HepG2 (cell line): ENCODE results near the gene APOC4. TPM values are rescaled to one million over a fixed set of nuclear protein-coding genes. Genes with fewer than 3 reads are reported as not detected.

Source experiments
- BRCA1 ChIP-seq: sonication (generic); formaldehyde crosslinking; IDR thresholded peaks from 2 replicates; pipeline ENCODE4 v1.4.0; 2020; ENCODE audit warnings: missing genetic modification reagents
- DMAP1 ChIP-seq: IDR thresholded peaks from 2 replicates; pipeline ENCODE4 v1.6.1; 2016
- ELF3 ChIP-seq: IDR thresholded peaks from 2 replicates; pipeline ENCODE4 v1.6.1; 2016; ENCODE audit warnings: missing genetic modification reagents, missing compliant biosample characterization
- ERF ChIP-seq: IDR thresholded peaks from 2 replicates; pipeline ENCODE4 v1.6.1; 2018; ENCODE audit warnings: missing biosample characterization, missing genetic modification reagents
- HDAC1 ChIP-seq: sonication (generic); formaldehyde crosslinking; IDR thresholded peaks from 2 replicates; pipeline ENCODE4 v1.5.1; 2020; ENCODE audit warnings: mild to moderate bottlenecking, missing genetic modification reagents
- IRF2 ChIP-seq: IDR thresholded peaks from 2 replicates; pipeline ENCODE4 v1.6.1; 2018; ENCODE audit warnings: missing genetic modification reagents, missing compliant biosample characterization
- IRX3 ChIP-seq: sonication (generic); formaldehyde crosslinking; IDR thresholded peaks from 2 replicates; pipeline ENCODE4 v1.8.1; 2023; ENCODE audit warnings: mild to moderate bottlenecking, low read depth, missing genetic modification reagents, borderline replicate concordance
- KDM2A ChIP-seq: sonication (generic); formaldehyde crosslinking; IDR thresholded peaks from 2 replicates; pipeline ENCODE4 v1.4.0; 2020; ENCODE audit warnings: low read depth, missing genetic modification reagents, borderline replicate concordance
- KLF9 ChIP-seq: IDR thresholded peaks from 2 replicates; pipeline ENCODE4 v1.6.1; 2016; ENCODE audit warnings: low read depth
- MED13 ChIP-seq: sonication (generic); formaldehyde crosslinking; IDR thresholded peaks from 2 replicates; pipeline ENCODE4 v1.5.0; 2020; ENCODE audit warnings: missing genetic modification reagents
- NCOA2 ChIP-seq: sonication (generic); formaldehyde crosslinking; IDR thresholded peaks from 2 replicates; pipeline ENCODE4 v1.8.0; 2022; ENCODE audit warnings: inconsistent platforms
- NR2C2 ChIP-seq: sonication (generic); formaldehyde crosslinking; IDR thresholded peaks from 2 replicates; pipeline ENCODE4 v1.4.0; 2020; ENCODE audit warnings: missing genetic modification reagents, mild to moderate bottlenecking, moderate library complexity, borderline replicate concordance
- ZBTB20 ChIP-seq: sonication (generic); formaldehyde crosslinking; IDR thresholded peaks from 2 replicates; pipeline ENCODE4 v1.8.1; 2023; ENCODE audit warnings: missing genetic modification reagents, low read depth, mild to moderate bottlenecking, borderline replicate concordance
- ZKSCAN1 ChIP-seq: fragments of 150-350 bp; IDR thresholded peaks from 2 replicates; pipeline ENCODE4 v1.6.1; 2014; ENCODE audit warnings: low read length
- ZNF530 ChIP-seq: sonication (generic); formaldehyde crosslinking; IDR thresholded peaks from 2 replicates; pipeline ENCODE4 v1.5.0; 2020; ENCODE audit warnings: low read depth, mild to moderate bottlenecking, missing genetic modification reagents
- ZNF724P ChIP-seq: sonication (generic); formaldehyde crosslinking; IDR thresholded peaks from 2 replicates; pipeline ENCODE4 v1.8.0; 2022; ENCODE audit warnings: missing genetic modification reagents, borderline replicate concordance
- polyA plus RNA-seq, 8 experiments: library from polyadenylated mRNA; depleted of rRNA in 3 of 8; stranded (reverse) in 7 of 8; unstranded in 1 of 8; fragments of >200 nt; fragmentation: Illumina TruSeq in 4 of 8; extraction: Trizol in 4 of 8; gene quantifications; 2 replicates each; pipeline versions ENCODE4 v1.2.1 to v1.2.3, GENCODE V29; 2011 to 2016; ENCODE audit warnings: low read depth in 4 of 8, missing spikeins in 1 of 8, mixed read lengths in 1 of 8; ENCODE audit not compliant: insufficient read depth in 1 of 8
- total RNA-seq, 5 experiments: library from RNA; depleted of rRNA; stranded (reverse); fragments of >200 nt; fragmentation: Illumina TruSeq; extraction: Trizol; gene quantifications; 2 replicates each; pipeline ENCODE4 v1.2.3, GENCODE V29; 2016; ENCODE audit warnings: low read depth in 1 of 5
- TF ChIP-seq, protein P1 (sequence below): sonication (generic); formaldehyde crosslinking; IDR thresholded peaks from 2 replicates; pipeline ENCODE4 v1.9.0; 2022; ENCODE audit warnings: missing genetic modification reagents, mild to moderate bottlenecking, borderline replicate concordance
- TF ChIP-seq, protein P2 (sequence below): sonication (generic); formaldehyde crosslinking; IDR thresholded peaks from 2 replicates; pipeline ENCODE4 v1.4.0; 2020; ENCODE audit warnings: missing genetic modification reagents
- TF ChIP-seq, protein P3 (sequence below): sonication (generic); formaldehyde crosslinking; IDR thresholded peaks from 2 replicates; pipeline ENCODE4 v1.9.0; 2021; ENCODE audit warnings: missing genetic modification reagents, borderline replicate concordance
- TF ChIP-seq, protein P4 (sequence below): sonication (generic); formaldehyde crosslinking; IDR thresholded peaks from 2 replicates; pipeline ENCODE4 v1.5.0; 2020; ENCODE audit warnings: missing genetic modification reagents, mild to moderate bottlenecking, borderline replicate concordance
- TF ChIP-seq, protein P5 (sequence below): sonication (generic); formaldehyde crosslinking; IDR thresholded peaks from 2 replicates; pipeline ENCODE4 v1.5.1; 2020; ENCODE audit warnings: missing genetic modification reagents, mild to moderate bottlenecking, borderline replicate concordance

The APOC4 gene
- total and polyA plus RNA-seq, 2 of the 13 experiments (the other 11 are each of a cell fraction or from before 2014, with no cell fraction given), result 0.46 TPM; not detected in 1

DNA sequence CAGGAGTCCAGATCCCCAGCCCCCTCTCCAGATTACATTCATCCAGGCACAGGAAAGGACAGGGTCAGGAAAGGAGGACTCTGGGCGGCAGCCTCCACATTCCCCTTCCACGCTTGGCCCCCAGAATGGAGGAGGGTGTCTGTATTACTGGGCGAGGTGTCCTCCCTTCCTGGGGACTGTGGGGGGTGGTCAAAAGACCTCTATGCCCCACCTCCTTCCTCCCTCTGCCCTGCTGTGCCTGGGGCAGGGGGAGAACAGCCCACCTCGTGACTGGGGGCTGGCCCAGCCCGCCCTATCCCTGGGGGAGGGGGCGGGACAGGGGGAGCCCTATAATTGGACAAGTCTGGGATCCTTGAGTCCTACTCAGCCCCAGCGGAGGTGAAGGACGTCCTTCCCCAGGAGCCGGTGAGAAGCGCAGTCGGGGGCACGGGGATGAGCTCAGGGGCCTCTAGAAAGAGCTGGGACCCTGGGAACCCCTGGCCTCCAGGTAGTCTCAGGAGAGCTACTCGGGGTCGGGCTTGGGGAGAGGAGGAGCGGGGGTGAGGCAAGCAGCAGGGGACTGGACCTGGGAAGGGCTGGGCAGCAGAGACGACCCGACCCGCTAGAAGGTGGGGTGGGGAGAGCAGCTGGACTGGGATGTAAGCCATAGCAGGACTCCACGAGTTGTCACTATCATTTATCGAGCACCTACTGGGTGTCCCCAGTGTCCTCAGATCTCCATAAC is 36.4 kb upstream of the APOC4 start, which contains the start of gene APOE (continued):
- TF ChIP-seq, protein P1, sequence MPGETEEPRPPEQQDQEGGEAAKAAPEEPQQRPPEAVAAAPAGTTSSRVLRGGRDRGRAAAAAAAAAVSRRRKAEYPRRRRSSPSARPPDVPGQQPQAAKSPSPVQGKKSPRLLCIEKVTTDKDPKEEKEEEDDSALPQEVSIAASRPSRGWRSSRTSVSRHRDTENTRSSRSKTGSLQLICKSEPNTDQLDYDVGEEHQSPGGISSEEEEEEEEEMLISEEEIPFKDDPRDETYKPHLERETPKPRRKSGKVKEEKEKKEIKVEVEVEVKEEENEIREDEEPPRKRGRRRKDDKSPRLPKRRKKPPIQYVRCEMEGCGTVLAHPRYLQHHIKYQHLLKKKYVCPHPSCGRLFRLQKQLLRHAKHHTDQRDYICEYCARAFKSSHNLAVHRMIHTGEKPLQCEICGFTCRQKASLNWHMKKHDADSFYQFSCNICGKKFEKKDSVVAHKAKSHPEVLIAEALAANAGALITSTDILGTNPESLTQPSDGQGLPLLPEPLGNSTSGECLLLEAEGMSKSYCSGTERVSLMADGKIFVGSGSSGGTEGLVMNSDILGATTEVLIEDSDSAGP (CRISPR knock-in tag), result 0 out of 2 replicates have a peak, but pooled peaks have one; percentile 35
- TF ChIP-seq KLF9 (CRISPR knock-in tag) (no peak), ZNF530 (no peak), ELF3 (CRISPR knock-in tag) (peak; percentile 39; the same call in 1 of the 2 replicates), MED13 (CRISPR knock-in tag) (0 out of 2 replicates have a peak, but pooled peaks have one; percentile 27), BRCA1 (no peak), IRX3 (CRISPR knock-in tag) (no peak), KDM2A (peak; percentile 54; the same call in 1 of the 2 replicates), ZNF724P (CRISPR knock-in tag) (0 out of 2 replicates have a peak, but pooled peaks have one; percentile 30), NR2C2 (CRISPR knock-in tag) (peak; percentile 58; the same call in 1 of the 2 replicates), ZBTB20 (CRISPR knock-in tag) (peak; percentile 18; the same call in 1 of the 2 replicates), NCOA2 (CRISPR knock-in tag) (peak; percentile 24; the same call in 1 of the 2 replicates), DMAP1 (CRISPR knock-in tag) (peak; percentile 65), HDAC1 (no peak; the same call in 1 of the 2 replicates), ERF (CRISPR knock-in tag) (peak; percentile 17; the same call in 1 of the 2 replicates), IRF2 (CRISPR knock-in tag) (peak; percentile 36; the same call in 1 of the 2 replicates), ZKSCAN1 (no peak; the same call in 1 of the 2 replicates)
- TF ChIP-seq, protein P2, sequence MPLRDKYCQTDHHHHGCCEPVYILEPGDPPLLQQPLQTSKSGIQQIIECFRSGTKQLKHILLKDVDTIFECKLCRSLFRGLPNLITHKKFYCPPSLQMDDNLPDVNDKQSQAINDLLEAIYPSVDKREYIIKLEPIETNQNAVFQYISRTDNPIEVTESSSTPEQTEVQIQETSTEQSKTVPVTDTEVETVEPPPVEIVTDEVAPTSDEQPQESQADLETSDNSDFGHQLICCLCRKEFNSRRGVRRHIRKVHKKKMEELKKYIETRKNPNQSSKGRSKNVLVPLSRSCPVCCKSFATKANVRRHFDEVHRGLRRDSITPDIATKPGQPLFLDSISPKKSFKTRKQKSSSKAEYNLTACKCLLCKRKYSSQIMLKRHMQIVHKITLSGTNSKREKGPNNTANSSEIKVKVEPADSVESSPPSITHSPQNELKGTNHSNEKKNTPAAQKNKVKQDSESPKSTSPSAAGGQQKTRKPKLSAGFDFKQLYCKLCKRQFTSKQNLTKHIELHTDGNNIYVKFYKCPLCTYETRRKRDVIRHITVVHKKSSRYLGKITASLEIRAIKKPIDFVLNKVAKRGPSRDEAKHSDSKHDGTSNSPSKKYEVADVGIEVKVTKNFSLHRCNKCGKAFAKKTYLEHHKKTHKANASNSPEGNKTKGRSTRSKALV (CRISPR knock-in tag), result peak; percentile 24; the same call in 1 of the 2 replicates
- TF ChIP-seq, protein P3, sequence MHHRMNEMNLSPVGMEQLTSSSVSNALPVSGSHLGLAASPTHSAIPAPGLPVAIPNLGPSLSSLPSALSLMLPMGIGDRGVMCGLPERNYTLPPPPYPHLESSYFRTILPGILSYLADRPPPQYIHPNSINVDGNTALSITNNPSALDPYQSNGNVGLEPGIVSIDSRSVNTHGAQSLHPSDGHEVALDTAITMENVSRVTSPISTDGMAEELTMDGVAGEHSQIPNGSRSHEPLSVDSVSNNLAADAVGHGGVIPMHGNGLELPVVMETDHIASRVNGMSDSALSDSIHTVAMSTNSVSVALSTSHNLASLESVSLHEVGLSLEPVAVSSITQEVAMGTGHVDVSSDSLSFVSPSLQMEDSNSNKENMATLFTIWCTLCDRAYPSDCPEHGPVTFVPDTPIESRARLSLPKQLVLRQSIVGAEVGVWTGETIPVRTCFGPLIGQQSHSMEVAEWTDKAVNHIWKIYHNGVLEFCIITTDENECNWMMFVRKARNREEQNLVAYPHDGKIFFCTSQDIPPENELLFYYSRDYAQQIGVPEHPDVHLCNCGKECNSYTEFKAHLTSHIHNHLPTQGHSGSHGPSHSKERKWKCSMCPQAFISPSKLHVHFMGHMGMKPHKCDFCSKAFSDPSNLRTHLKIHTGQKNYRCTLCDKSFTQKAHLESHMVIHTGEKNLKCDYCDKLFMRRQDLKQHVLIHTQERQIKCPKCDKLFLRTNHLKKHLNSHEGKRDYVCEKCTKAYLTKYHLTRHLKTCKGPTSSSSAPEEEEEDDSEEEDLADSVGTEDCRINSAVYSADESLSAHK, result no peak
- TF ChIP-seq, protein P4, sequence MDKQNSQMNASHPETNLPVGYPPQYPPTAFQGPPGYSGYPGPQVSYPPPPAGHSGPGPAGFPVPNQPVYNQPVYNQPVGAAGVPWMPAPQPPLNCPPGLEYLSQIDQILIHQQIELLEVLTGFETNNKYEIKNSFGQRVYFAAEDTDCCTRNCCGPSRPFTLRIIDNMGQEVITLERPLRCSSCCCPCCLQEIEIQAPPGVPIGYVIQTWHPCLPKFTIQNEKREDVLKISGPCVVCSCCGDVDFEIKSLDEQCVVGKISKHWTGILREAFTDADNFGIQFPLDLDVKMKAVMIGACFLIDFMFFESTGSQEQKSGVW (CRISPR knock-in tag), result no peak
- TF ChIP-seq, protein P5, sequence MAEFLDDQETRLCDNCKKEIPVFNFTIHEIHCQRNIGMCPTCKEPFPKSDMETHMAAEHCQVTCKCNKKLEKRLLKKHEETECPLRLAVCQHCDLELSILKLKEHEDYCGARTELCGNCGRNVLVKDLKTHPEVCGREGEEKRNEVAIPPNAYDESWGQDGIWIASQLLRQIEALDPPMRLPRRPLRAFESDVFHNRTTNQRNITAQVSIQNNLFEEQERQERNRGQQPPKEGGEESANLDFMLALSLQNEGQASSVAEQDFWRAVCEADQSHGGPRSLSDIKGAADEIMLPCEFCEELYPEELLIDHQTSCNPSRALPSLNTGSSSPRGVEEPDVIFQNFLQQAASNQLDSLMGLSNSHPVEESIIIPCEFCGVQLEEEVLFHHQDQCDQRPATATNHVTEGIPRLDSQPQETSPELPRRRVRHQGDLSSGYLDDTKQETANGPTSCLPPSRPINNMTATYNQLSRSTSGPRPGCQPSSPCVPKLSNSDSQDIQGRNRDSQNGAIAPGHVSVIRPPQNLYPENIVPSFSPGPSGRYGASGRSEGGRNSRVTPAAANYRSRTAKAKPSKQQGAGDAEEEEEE (CRISPR knock-in tag), result no peak
